Left ventricle myocardium inferior (tissue), 1 donor: ENCODE data around the gene DDI1. TPM values are rescaled to one million over a fixed set of nuclear protein-coding genes. Genes with fewer than 3 reads are reported as not detected.
"Not testable (repeated sequence)": the region's sequence is repeated elsewhere in the genome, so short reads cannot be mapped to it uniquely, and the experiment has no call there.

ENCODE experiments used
- DNase-seq: peaks from one replicate; pipeline ENCODE4 v3.0.0-alpha.2; 2020
- H3K27ac ChIP-seq: fragments of 200-600 bp; replicated peaks from 2 replicates; pipeline ENCODE4 v1.8.0; 2021
- H3K27me3 ChIP-seq: fragments of 200-600 bp; 2 replicates; pipeline ENCODE4 v1.8.0; 2021; ENCODE audit warnings: low read depth
- H3K36me3 ChIP-seq: fragments of 200-600 bp; 2 replicates; pipeline ENCODE4 v1.8.0; 2021
- H3K4me1 ChIP-seq: fragments of 200-600 bp; 2 replicates; pipeline ENCODE4 v1.8.0; 2021
- H3K4me3 ChIP-seq: fragments of 200-600 bp; 2 replicates; pipeline ENCODE4 v1.8.0; 2021; ENCODE audit warnings: mild to moderate bottlenecking, moderate library complexity
- H3K9me3 ChIP-seq: fragments of 200-600 bp; replicated peaks from 2 replicates; pipeline ENCODE4 v1.8.0; 2021
- CTCF ChIP-seq: fragments of 200-600 bp; IDR thresholded peaks from 2 replicates; pipeline ENCODE4 v1.8.0; 2021; ENCODE audit warnings: antibody characterized with exemption, mild to moderate bottlenecking, borderline replicate concordance
- intact Hi-C: fragments of 100-400 bp; cut with micrococcal nuclease; formaldehyde crosslinking; loops from one replicate; pipeline ENCODE4 v1.11.0; 2022
- total RNA-seq: library from RNA; stranded (reverse); fragmentation: NEBNext Ultra II Directional; extraction: Animal tissue kit (Norgen Biotek cat#: 25700); gene quantifications from one replicate; pipeline ENCODE4 v1.2.1, GENCODE V29; 2021
- donor health status: DM: no; HTN: yes; CAD: no; lungs with severe emphysema.

DDI1 gene
- total RNA-seq, 1 donor from 2014 or later: not detected

- no peak for DNase-seq
- H3K27ac ChIP-seq: no peak overlapping the region
- intact Hi-C loops: no loop called here
- H3K27me3 ChIP-seq: no peaks in the 10 kb centered on the region
- H3K4me3 ChIP-seq: no peak overlapping the region
- no peaks in the 10 kb centered on the region for H3K36me3 ChIP-seq
- peaks cover 14% of the 10 kb centered on the region for H3K4me1 ChIP-seq
- TF ChIP-seq CTCF: no peak
- peaks cover under 1% of the 10 kb centered on the region for H3K9me3 ChIP-seq
Observed at GRCh38 chr11:104036995-104037394, 555 bp downstream of the DDI1 start.

GRCh38 chr11:104041792-104042191 is 5.4 kb downstream of the DDI1 start:
- no peak for TF ChIP-seq CTCF
- Histone ChIP-seq H3K4me1 (no peaks in the 10 kb centered on the region), H3K4me3 (no peak overlapping the region), H3K9me3 (peaks cover under 1% of the 10 kb centered on the region), H3K27me3 (no peaks in the 10 kb centered on the region), H3K36me3 (no peaks in the 10 kb centered on the region), H3K27ac (no peak overlapping the region)
- DNase-seq: no peak
- intact Hi-C loops: no loop called here

GRCh38 chr11:104043142-104043541 is 6.7 kb downstream of the DDI1 start:
- Histone ChIP-seq H3K4me3 (no peak overlapping the region), H3K9me3 (peaks cover 5% of the 10 kb centered on the region), H3K36me3 (no peaks in the 10 kb centered on the region), H3K27ac (no peak overlapping the region), H3K27me3 (no peaks in the 10 kb centered on the region), H3K4me1 (no peaks in the 10 kb centered on the region)
- intact Hi-C loops: no loop called here
- DNase-seq: no peak
- no peak for TF ChIP-seq CTCF

GRCh38 chr11:104043678-104044239 is 7.3 kb downstream of the DDI1 start:
- TF ChIP-seq CTCF: no peak
- intact Hi-C loops: no loop called here

GRCh38 chr11:104046331-104046730 is 9.9 kb downstream of the DDI1 start:
- Histone ChIP-seq H3K36me3 (no peaks in the 10 kb centered on the region), H3K27ac (no peak overlapping the region), H3K27me3 (no peaks in the 10 kb centered on the region), H3K4me1 (no peaks in the 10 kb centered on the region), H3K4me3 (no peak overlapping the region), H3K9me3 (peaks cover 5% of the 10 kb centered on the region)
- TF ChIP-seq CTCF: no peak
- intact Hi-C loops: no loop called here
- DNase-seq: no peak

More at GRCh38 chr11:104043678-104044239, 7.3 kb downstream of the DDI1 start:
- no peak overlapping the region for H3K27ac ChIP-seq
- H3K36me3 ChIP-seq: no peaks in the 10 kb centered on the region
- no peaks in the 10 kb centered on the region for H3K4me1 ChIP-seq
- H3K9me3 ChIP-seq: peaks cover 5% of the 10 kb centered on the region
- H3K27me3 ChIP-seq: no peaks in the 10 kb centered on the region
- no peak for DNase-seq
- H3K4me3 ChIP-seq: no peak overlapping the region

GRCh38 chr11:104046858-104047257 is 10.4 kb downstream of the DDI1 start:
- H3K9me3 ChIP-seq, H3K4me3 ChIP-seq, DNase-seq, H3K27ac ChIP-seq, H3K36me3 ChIP-seq, H3K4me1 ChIP-seq, intact Hi-C loops, H3K27me3 ChIP-seq: not testable (repeated sequence)
